ENCODE measurements around the gene TMTC2.

TMTC2 gene

DNA sequence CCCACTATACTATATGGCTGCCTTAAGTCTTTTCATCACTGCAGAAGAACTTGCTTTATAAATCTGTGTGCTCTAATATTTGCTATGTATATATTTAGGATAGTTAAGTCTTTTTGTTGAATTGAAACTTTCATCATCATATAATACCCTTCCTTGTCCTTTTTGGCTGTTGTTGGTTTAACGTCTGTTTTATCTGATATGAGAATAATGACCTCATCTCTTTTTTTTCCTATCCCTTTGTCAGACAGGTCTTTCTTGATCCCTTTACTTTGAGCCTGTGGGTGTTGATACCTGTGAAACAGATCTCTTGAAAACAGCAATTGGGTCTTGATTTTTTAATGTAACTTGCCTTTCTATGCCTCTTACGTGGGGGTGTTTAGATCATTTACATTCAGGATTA lies 316.3 kb downstream of the TMTC2 start:
- Histone ChIP-seq H3K4me3 (ENCODE audit: low read depth, low read length, poor library complexity, severe bottlenecking) (no peak overlapping the region), H3K27me3 (ENCODE audit: insufficient read depth, low read length) (no peaks in the 10 kb centered on the region), H3K36me3 (ENCODE audit: insufficient read depth, low read length) (no peaks in the 10 kb centered on the region), H3K9me3 (ENCODE audit: low read length) (no peaks in the 10 kb centered on the region), H4K20me1 (ENCODE audit: insufficient read depth, low read length) (no peaks in the 10 kb centered on the region), H2AFZ (ENCODE audit: low read length) (no peak overlapping the region), H3K4me2 (ENCODE audit: low read length) (no peak overlapping the region), H3F3A (ENCODE audit: insufficient read depth, low read length) (no peaks in the 10 kb centered on the region), H3K4me1 (ENCODE audit: insufficient read depth, low read length, severe bottlenecking) (no peaks in the 10 kb centered on the region), H3K9ac (ENCODE audit: low read length) (no peak overlapping the region), H3K79me2 (ENCODE audit: insufficient read depth, low read length) (no peaks in the 10 kb centered on the region), H3K9me2 (ENCODE audit: low read depth, low read length) (no peaks in the 10 kb centered on the region), H3K27ac (ENCODE audit: low read depth, low read length, poor library complexity, severe bottlenecking) (no peak overlapping the region)
- TF ChIP-seq CTCF (IDR thresholded peaks at IDR 0.05; ENCODE audit: low read length) (no peak), EZH2 (IDR thresholded peaks at IDR 0.05; ENCODE audit: borderline replicate concordance, low read length) (no peak)

GRCh38 chr12:83005534-83006197 lies 319.0 kb downstream of the TMTC2 start:
- Histone ChIP-seq H3F3A (ENCODE audit: insufficient read depth, low read length) (no peaks in the 10 kb centered on the region), H3K27me3 (ENCODE audit: insufficient read depth, low read length) (no peaks in the 10 kb centered on the region), H3K36me3 (ENCODE audit: insufficient read depth, low read length) (no peaks in the 10 kb centered on the region), H2AFZ (ENCODE audit: low read length) (no peak overlapping the region), H3K4me3 (ENCODE audit: low read depth, low read length, poor library complexity, severe bottlenecking) (no peak overlapping the region), H4K20me1 (ENCODE audit: insufficient read depth, low read length) (no peaks in the 10 kb centered on the region), H3K27ac (ENCODE audit: low read depth, low read length, poor library complexity, severe bottlenecking) (no peak overlapping the region), H3K9me3 (ENCODE audit: low read length) (no peaks in the 10 kb centered on the region; the same call in 1 of the 2 replicates), H3K4me1 (ENCODE audit: insufficient read depth, low read length, severe bottlenecking) (no peaks in the 10 kb centered on the region), H3K9me2 (ENCODE audit: low read depth, low read length) (no peaks in the 10 kb centered on the region), H3K79me2 (ENCODE audit: insufficient read depth, low read length) (no peaks in the 10 kb centered on the region), H3K9ac (ENCODE audit: low read length) (no peak overlapping the region), H3K4me2 (ENCODE audit: low read length) (no peak overlapping the region)
- TF ChIP-seq EZH2 (IDR thresholded peaks at IDR 0.05; ENCODE audit: borderline replicate concordance, low read length): no peak
- no peak for TF ChIP-seq CTCF (IDR thresholded peaks at IDR 0.05; ENCODE audit: low read length)

GRCh38 chr12:83008703-83009102 lies 322.0 kb downstream of the TMTC2 start:
- Histone ChIP-seq H3F3A (ENCODE audit: insufficient read depth, low read length) (no peaks in the 10 kb centered on the region), H3K4me2 (ENCODE audit: low read length) (no peak overlapping the region), H2AFZ (ENCODE audit: low read length) (no peak overlapping the region), H3K9me2 (ENCODE audit: low read depth, low read length) (no peaks in the 10 kb centered on the region), H3K27me3 (ENCODE audit: insufficient read depth, low read length) (no peaks in the 10 kb centered on the region), H3K4me1 (ENCODE audit: insufficient read depth, low read length, severe bottlenecking) (no peaks in the 10 kb centered on the region), H3K27ac (ENCODE audit: low read depth, low read length, poor library complexity, severe bottlenecking) (no peak overlapping the region), H3K9me3 (ENCODE audit: low read length) (no peaks in the 10 kb centered on the region; the same call in 1 of the 2 replicates), H4K20me1 (ENCODE audit: insufficient read depth, low read length) (no peaks in the 10 kb centered on the region), H3K36me3 (ENCODE audit: insufficient read depth, low read length) (no peaks in the 10 kb centered on the region), H3K9ac (ENCODE audit: low read length) (no peak overlapping the region), H3K79me2 (ENCODE audit: insufficient read depth, low read length) (no peaks in the 10 kb centered on the region), H3K4me3 (ENCODE audit: low read depth, low read length, poor library complexity, severe bottlenecking) (no peak overlapping the region)
- TF ChIP-seq EZH2 (IDR thresholded peaks at IDR 0.05; ENCODE audit: borderline replicate concordance, low read length) (no peak), CTCF (IDR thresholded peaks at IDR 0.05; ENCODE audit: low read length) (no peak)
